Kidney epithelial cell (primary cell): ENCODE results near the gene UBE2B. TPM values are rescaled to one million over a fixed set of nuclear protein-coding genes. Genes with fewer than 3 reads are reported as not detected.

Source experiments
- DNase-seq: peaks from one replicate; pipeline ENCODE4 v3.0.0-alpha.2; 2010; ENCODE audit warnings: low read depth
- H3K27me3 ChIP-seq: 2 replicates; pipeline ENCODE4 v1.6.0; 2011; ENCODE audit warnings: low read length; ENCODE audit not compliant: control insufficient read depth, insufficient read depth
- H3K36me3 ChIP-seq: 2 replicates; pipeline ENCODE4 v1.5.1; 2011; ENCODE audit warnings: low read length; ENCODE audit not compliant: control insufficient read depth, insufficient read depth
- H3K4me3 ChIP-seq: 2 replicates; pipeline ENCODE4 v1.5.1; 2011; ENCODE audit warnings: low read depth, mild to moderate bottlenecking, control low read depth, low read length
- CTCF ChIP-seq: IDR thresholded peaks from 2 replicates; pipeline ENCODE4 v1.5.1; 2011; ENCODE audit warnings: mild to moderate bottlenecking, moderate library complexity, low read length, control low read depth, inconsistent platforms; ENCODE audit not compliant: insufficient read depth, poor library complexity, severe bottlenecking
- total RNA-seq: library from RNA; depleted of rRNA; stranded (reverse); fragments of >200 nt; gene quantifications from 2 replicates; pipeline ENCODE4 v1.2.3, GENCODE V29; 2015

UBE2B gene
- total RNA-seq, 1 donor from 2014 or later = 31.2 TPM

DNA sequence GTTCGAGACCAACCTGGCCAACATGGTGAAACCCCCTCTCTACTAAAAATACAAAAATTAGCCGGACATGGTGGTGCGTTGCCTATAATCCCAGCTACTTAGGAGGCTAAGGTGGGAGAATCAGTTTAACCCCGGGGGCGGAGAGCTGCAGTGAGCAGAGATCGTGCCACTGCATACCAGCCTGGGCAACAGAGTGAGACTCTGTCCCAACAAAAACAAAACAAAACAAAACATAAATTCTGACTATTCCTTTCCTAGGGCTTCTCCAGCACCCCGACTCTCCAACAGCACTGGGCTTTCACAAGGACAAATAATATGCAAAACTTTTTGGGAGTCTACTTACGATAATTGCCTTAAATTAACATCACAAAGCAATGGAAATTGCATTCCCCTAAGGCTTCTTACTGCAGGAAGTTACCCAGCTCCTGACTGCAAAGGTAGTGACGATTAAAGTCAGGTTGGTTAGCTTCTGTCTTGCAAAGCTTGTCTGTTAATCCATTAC is 56.2 kb downstream of the UBE2B start:
- H3K36me3 ChIP-seq = no peaks in the 10 kb centered on the region
- no peaks in the 10 kb centered on the region for H3K27me3 ChIP-seq
- no peak for DNase-seq
- no peak for TF ChIP-seq CTCF
- H3K4me3 ChIP-seq = no peak overlapping the region

- DNase-seq = no peak
- no peak for TF ChIP-seq CTCF
- Histone ChIP-seq H3K27me3 (no peaks in the 10 kb centered on the region), H3K36me3 (no peaks in the 10 kb centered on the region), H3K4me3 (no peak overlapping the region)
These were observed 58.7 kb downstream of the UBE2B start for GRCh38 chr5:134430001-134430569.

GRCh38 chr5:134432174-134432573 is 60.8 kb downstream of the UBE2B start:
- no peak for DNase-seq
- no peaks in the 10 kb centered on the region for H3K27me3 ChIP-seq

DNA sequence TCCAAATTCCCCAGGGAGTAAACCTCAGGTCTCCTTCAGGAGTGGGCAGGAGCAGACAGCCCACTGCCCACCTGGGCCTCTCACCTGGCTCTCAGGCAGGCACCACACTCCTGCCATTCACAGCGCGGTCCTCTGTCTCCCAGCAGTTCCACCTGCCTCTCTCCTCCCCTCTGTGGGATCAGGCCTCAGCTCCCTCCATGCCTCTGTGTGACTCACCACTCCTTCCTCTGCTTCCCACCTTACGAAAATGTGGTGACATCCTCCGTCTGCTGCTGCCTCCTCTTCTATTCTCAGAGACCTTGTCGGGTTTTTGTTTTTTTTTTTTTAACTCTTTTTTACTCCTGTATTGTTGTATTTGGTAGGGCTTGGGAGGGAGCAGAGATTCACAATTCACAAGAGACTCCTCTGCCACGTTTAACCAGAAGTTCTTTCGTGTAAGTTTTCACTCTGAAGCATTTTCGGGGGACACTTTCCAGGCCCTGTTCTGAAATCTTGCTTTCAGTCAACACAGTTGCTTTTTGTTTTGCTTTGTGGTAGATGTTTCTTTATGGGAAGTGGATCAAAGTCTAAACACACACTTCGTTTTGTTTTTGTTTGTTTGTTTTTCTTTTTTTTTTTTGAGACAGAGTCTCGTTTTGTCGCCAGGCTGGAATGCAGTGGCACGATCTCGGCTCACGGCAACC is 61.4 kb downstream of the UBE2B start:
- no peaks in the 10 kb centered on the region for H3K36me3 ChIP-seq
- no peaks in the 10 kb centered on the region for H3K27me3 ChIP-seq
- no peak overlapping the region for H3K4me3 ChIP-seq
- no peak for TF ChIP-seq CTCF
- no peak for DNase-seq

More at GRCh38 chr5:134432174-134432573, 60.8 kb downstream of the UBE2B start:
- TF ChIP-seq CTCF = no peak
- Histone ChIP-seq H3K4me3 (no peak overlapping the region), H3K36me3 (no peaks in the 10 kb centered on the region)

DNA sequence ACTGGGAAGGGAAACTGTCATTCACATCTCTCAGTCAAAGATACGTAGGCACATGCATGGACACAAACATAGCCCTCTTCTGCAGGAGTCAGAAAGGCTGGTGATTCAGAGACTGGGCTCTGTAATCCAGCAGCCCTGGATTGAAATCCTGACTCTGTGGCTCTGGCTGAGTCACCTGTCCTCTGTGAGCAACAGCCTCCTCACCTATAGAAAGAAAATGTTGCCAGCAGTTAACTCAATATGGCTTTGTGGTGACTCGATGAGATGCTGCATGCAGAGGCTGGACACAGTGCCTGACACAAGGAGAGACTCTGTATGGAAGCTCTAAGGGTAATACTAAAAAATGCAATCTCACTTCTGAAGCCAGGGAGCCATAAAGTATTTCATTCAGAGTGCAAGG is 64.2 kb downstream of the UBE2B start:
- no peaks in the 10 kb centered on the region for H3K36me3 ChIP-seq
- no peak overlapping the region for H3K4me3 ChIP-seq
- no peaks in the 10 kb centered on the region for H3K27me3 ChIP-seq
- no peak for DNase-seq
- no peak for TF ChIP-seq CTCF
